Measurements from ENCODE around the gene ZNF235.

GRCh38 chr19:44313231-44313630 is 8.4 kb upstream of the ZNF235 start:
- TF ChIP-seq EZH2 (IDR thresholded peaks at IDR 0.05; ENCODE audit: low read length, missing control alignments) (no peak), CTCF (conservative IDR thresholded peaks at IDR 0.05 in 1 of 2, IDR thresholded peaks at IDR 0.05 in 1 of 2; ENCODE audit: low read depth in 1 of 2, low read length in 2 of 2) (no peak)
